Activated CD8-positive, alpha-beta memory T cell treated with anti-CD3 and anti-CD28 coated beads for 1 hour (primary cell): Measurements from ENCODE around the gene DDX10.
A peak's percentile ranks its signal among the peaks of the same experiment; 100 is the strongest.
"Not testable (repeated sequence)": the region's sequence is repeated elsewhere in the genome, so short reads cannot be mapped to it uniquely, and the experiment has no call there.

Source experiments
- DNase-seq, 2 donors: peaks; one replicate each; pipeline ENCODE4 v3.0.0-alpha.2; 2020; ENCODE audit warnings: low read depth in 1 of 2; ENCODE audit errors: extremely low read depth in 1 of 2

Gene DDX10

GRCh38 chr11:108664730-108665525 is at the start of gene DDX10:
Gene DDX10, plus strand, starts transcription at chr11:108665069. Its CDS starts 85 bp downstream, at chr11:108665154.
- DNase-seq: peak; percentile 97 to 99

GRCh38 chr11:108616549-108616948 is 48.3 kb upstream of the DDX10 start:
- DNase-seq: no peak

DNA sequence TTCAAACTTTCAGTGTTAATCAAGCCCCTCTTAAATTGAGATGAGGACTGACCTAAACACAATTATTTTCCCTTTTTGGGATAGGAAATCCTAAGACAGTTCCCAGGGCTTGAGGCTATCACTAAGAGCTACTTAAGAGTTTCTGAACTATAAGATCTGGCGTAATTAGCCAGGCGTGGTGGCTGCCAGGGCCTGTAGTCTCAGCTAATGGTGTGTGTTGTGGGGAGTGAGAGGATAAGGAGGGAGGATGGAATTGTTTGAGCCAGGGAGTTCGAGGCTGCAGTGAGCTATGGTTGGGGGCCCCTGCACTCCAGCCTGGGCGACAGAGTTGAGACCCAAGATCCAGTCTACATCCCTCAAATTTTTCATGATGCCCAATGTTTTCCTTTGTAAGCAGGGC is 47.8 kb upstream of the DDX10 start:
- DNase-seq: no peak

DNA sequence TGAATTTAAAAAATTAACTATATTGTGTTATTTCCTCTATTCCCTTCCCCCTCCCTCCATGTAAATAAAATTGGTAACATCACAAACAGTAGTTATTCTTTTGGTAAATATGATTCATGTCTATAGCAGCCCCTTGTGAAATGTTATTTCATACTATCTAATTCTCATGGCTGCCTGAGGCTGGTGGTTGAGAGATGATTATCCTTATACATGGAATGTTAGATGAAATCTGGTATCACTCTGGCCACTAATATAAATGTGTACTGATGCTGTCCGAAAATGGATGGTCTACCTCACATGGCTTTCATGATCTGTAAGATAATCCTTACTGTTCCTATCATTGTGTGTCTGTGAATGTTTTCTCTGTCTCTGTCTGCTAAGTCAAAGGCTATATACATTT is 46.3 kb upstream of the DDX10 start:
- DNase-seq: no peak

- no peak for DNase-seq
Measured at GRCh38 chr11:108620958-108621772, 43.7 kb upstream of the DDX10 start.

DNA sequence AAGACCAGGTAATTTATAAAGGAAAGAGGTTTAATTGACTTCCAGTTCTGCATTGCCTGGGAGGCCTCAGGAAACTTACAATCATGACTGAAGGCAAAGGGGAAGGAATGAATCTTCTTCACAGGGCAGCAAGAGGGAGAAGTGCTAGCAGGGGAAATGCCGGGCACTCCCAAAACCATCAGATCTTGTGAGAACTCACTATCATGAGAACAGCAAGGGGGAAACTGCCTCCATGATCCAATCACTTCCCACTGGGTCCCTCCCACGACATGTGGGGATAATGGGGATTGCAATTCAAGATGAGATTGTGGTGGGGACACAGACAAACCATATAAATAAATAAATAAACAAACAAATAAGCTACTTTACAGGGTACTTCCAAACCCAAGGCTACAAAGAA is 42.5 kb upstream of the DDX10 start:
- no peak for DNase-seq

- DNase-seq: no peak
Measured at GRCh38 chr11:108624196-108624925, 40.5 kb upstream of the DDX10 start.

- DNase-seq: no peak
Measured at GRCh38 chr11:108628326-108628725, 36.5 kb upstream of the DDX10 start.

DNA sequence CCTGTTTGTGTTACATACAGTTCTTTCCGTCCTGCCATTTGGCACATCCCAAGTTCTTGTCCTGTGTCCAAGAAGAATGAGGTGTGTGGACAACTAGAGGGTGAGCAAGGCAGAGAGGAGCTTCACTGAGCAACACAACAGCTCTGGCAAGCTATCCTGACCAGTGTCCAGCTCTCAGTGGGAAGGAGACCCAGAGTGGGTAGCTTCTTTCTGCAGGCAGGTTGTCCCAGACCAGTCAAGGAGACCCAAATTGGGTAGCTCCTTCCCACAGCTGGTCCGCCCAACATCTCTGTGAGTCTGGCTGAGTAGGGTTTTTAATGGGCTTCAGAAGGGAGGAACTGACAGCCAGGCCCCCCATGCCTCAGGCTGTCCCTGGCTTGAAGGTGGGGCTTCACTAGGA is 36.1 kb upstream of the DDX10 start:
- no peak for DNase-seq

DNA sequence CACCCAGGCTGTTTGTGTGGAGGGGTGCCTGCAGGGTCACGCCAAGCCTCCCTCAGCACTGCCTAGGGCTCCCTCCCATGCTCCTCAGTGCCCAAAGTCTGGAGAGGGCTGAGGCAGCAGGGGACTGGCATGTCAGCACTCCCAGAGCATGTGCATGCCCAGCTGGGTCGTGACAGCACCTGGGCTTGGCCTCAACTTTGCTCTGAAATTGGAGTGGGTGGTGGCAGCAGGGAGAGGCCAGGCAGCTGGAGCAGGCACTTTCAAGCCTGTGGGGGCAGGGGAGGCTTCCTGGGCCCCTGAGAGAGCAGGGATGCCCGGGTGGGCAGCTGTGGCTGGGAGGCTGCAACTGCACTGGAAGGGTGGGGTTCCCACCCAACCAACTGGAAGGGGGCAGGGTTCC is 35.6 kb upstream of the DDX10 start:
- DNase-seq: no peak

DNA sequence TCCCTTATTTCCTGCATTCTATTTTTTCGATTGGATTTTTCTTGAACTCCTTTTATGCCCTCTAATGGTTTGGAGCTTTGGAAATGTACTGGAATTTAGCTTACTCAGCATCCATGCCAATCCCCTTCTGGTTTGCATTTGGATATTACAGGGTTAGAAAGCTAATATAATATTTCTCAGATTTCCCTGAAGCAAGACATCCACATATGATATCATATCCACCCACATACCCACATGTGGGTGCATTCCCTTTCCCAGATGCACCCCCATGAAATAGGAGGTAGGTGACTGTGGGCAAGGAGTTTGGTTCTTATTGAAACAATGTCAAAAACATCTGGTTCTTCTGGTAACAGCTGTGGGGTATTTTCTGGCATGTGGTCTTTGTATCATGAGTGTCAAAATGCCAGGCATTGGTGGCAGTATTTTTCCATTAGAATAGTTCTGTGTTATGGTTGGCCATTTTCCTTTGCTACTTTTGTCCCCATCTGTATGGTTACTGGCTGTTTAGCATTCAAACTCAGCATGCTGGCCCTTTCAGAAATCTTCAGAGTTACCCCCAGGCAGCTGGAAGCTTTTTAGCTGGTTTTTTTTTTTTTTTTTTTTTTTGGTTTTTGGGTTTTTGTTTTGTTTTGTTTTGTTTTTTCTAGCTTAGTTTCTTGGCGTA is 32.7 kb upstream of the DDX10 start:
- no peak for DNase-seq

GRCh38 chr11:108635106-108635505 is 29.8 kb upstream of the DDX10 start:
- DNase-seq: no peak

- DNase-seq: no peak
Measured at GRCh38 chr11:108636222-108636621, 28.6 kb upstream of the DDX10 start.

DNA sequence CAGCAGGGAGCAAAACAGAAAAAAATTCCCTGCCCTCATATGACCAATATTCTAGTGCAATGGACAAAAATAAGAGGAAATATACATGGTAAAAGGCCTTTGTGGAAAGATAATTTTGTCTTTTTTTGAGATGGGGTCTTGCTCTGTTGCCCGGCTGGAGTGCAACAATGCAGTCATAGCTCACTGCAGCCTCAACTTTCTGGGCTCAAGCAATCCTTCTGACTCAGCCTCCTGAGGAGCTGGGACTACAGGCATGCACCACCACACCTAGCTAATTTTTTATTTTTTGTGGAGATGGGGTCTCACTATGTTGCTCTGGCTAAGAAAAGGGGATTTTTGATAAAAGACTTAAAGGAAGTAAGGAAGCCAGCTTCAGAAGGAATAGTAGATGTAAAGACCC is 25.7 kb upstream of the DDX10 start:
- DNase-seq: no peak

- DNase-seq: not testable (repeated sequence)
Measured at GRCh38 chr11:108641752-108642151, 23.1 kb upstream of the DDX10 start.

- no peak for DNase-seq
Measured at GRCh38 chr11:108643974-108644373, 20.9 kb upstream of the DDX10 start.

GRCh38 chr11:108645970-108646369 is 18.9 kb upstream of the DDX10 start:
- DNase-seq: no peak

DNA sequence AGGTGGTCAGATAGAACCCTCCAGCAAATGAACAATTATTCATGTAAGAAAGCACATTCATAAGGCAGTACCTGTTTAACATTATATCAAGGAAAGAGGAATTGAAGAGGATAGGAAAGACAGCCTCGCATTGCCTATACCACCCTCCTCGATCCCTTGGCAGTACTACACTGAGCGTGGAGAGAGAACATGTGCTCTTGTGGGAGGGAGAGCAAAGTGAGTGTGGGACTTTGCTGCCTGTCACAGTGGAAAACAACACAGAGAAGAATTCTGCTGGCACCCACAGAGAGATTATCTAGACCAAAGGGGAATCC is 17.5 kb upstream of the DDX10 start:
- no peak for DNase-seq

DNA sequence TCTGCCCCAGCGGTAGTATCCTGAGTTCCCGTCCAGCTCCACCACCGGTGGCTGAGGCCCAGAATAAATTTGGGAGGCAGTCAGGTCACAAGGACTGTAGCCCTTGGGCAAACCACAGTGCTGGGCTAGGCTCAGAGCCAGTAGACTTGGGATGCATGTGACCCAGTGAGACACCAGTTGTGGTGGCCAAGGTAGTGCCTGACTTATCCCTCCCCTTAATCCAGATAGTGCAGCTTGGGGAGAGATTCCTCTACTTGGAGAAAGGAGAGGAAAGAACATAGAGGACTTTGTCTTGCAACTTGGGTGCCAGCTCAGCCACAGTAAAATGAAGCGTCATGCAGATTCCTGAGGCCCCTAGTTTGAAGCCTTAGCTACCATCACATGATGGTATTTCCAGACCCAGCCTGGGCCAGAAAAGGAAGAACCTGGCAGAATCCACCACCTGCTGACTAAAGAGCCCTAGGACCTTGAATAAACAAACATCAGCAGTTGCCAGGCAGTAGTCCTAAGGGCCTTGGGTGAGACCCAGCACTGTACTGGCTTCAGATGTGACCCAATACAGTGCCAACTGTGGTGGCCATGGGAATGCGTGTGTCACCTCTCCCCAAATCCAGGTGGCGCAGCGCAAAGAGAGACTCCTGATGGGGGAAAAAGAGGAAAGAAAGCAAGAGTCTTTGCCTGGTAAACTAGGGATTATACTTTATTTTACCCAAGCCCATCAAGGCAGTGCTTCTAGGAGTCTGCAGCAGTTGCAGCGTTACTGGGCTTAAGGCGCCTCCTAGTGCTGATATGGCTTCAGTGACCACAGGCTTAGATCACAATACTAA is 17.0 kb upstream of the DDX10 start:
- peak in 1 of 2 donors; percentile 39 for DNase-seq

DNA sequence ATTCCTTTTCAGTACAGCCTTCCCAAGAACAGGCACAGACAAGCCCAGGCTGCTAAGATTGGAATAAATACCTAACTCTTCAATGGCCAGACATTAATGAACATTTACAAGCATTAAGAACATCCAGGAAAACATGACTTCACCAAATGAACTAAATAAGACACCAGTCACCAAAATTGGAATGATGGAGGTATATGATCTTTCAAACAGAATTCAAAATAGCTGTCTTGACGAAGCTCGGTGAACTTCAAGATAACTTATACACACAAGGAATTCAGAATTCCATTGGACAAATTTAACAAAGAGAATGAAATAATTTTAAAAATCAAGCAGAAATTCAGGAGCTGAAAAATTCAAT is 16.4 kb upstream of the DDX10 start:
- DNase-seq: no peak
